K562 (cell line): ENCODE results near the gene AGTR1. TPM values are rescaled to one million over a fixed set of nuclear protein-coding genes. Genes with fewer than 3 reads are reported as not detected.

Experiments
- ATAC-seq: fragments of 200-7000 bp; cut with Tn5 transposase; 3 replicates; pipeline ENCODE4 v1.9.1; 2020; ENCODE audit warnings: moderate library complexity
- BruUV-seq: library from RNA; stranded (reverse); fragments of 400-500 nt; replicated peaks from 2 replicates; lab custom pipeline; 2021; lab: Mats Ljungman, UMichigan
- CTCF ChIA-PET: fragments of 300-600 bp; formaldehyde crosslinking; extraction: SDS; loops from one replicate; lab custom pipeline; 2021; ENCODE audit warnings: low intra/inter-chr PET ratio; lab: Yijun Ruan, JAX
- POLR2A ChIA-PET: fragments of 300-600, 350-650 bp; sonication (Branson Sonifier 250); formaldehyde crosslinking; extraction: SDS; loops from one replicate; lab custom pipeline; 2021; ENCODE audit warnings: antibody characterized with exemption, inconsistent platforms; lab: Yijun Ruan, JAX
- DNase-seq, 4 experiments: peaks; one replicate each; pipeline versions ENCODE4 v3.0.0 to v3.0.0-alpha.2; 2011 to 2018; ENCODE audit warnings: low spot score in 3 of 4, mixed read lengths in 3 of 4; ENCODE audit errors: extremely low read depth in 1 of 4
- FAIRE-seq: peaks from 2 replicates; lab custom pipeline; 2011; peaks lifted over from hg19 to GRCh38; lab: Jason Lieb, UNC
- H2AFZ ChIP-seq: 2 replicates; pipeline ENCODE4 v1.6.0; 2011; ENCODE audit warnings: low read depth, low read length, control low read depth, inconsistent platforms
- H3K27ac ChIP-seq: fragments of 200-600 bp; 3 replicates; pipeline ENCODE4 v1.8.0; 2011; ENCODE audit warnings: low read depth, mild to moderate bottlenecking, control low read depth, inconsistent platforms, low read length, moderate library complexity, mixed read lengths; ENCODE audit errors: extremely low read depth
- H3K27me3 ChIP-seq, 2 experiments: fragments of 300-600 bp in 1 of 2; 2 replicates in 1 of 2; 3 replicates in 1 of 2; pipeline versions ENCODE4 v1.6.0 to v1.8.0; 2011; ENCODE audit warnings: inconsistent platforms in 2 of 2, low read length in 2 of 2, mild to moderate bottlenecking in 1 of 2, mixed read lengths in 1 of 2, moderate library complexity in 1 of 2; ENCODE audit not compliant: control insufficient read depth in 2 of 2, insufficient read depth in 2 of 2
- H3K36me3 ChIP-seq: fragments of 300-600 bp; 3 replicates; pipeline ENCODE4 v1.8.0; 2011; ENCODE audit warnings: mild to moderate bottlenecking, low read length, inconsistent platforms; ENCODE audit not compliant: control insufficient read depth, insufficient read depth
- H3K4me1 ChIP-seq, 2 experiments: fragments of 200-600 bp in 1 of 2; replicated peaks in 1 of 2; 2 replicates in 1 of 2; 3 replicates in 1 of 2; pipeline versions ENCODE4 v1.5.1 to v1.8.0; 2011; ENCODE audit warnings: inconsistent platforms in 2 of 2, low read length in 2 of 2, mild to moderate bottlenecking in 1 of 2, mixed read lengths in 1 of 2, moderate library complexity in 1 of 2; ENCODE audit not compliant: control insufficient read depth in 2 of 2, insufficient read depth in 2 of 2
- H3K4me2 ChIP-seq: 2 replicates; pipeline ENCODE4 v1.6.1; 2011; ENCODE audit warnings: low read length, control low read depth, inconsistent platforms, mixed read lengths; ENCODE audit not compliant: insufficient read depth
- H3K4me3 ChIP-seq: fragments of 200-600 bp; sonication (generic), shearing (Covaris generic); 2 replicates; pipeline ENCODE4 v1.5.1; 2016; ENCODE audit warnings: control low read depth, inconsistent platforms
- H3K79me2 ChIP-seq: fragments of 200-600 bp; 3 replicates; pipeline ENCODE4 v1.8.0; 2011; ENCODE audit warnings: low read length, inconsistent platforms; ENCODE audit not compliant: control insufficient read depth, insufficient read depth
- H3K9ac ChIP-seq, 2 experiments: 2 replicates each; pipeline versions ENCODE4 v1.6.0 to v1.6.1; 2011; ENCODE audit warnings: low read depth in 2 of 2, low read length in 2 of 2, control low read depth in 1 of 2, inconsistent platforms in 1 of 2, mild to moderate bottlenecking in 1 of 2, mixed read lengths in 1 of 2; ENCODE audit not compliant: insufficient read depth in 1 of 2
- H3K9me1 ChIP-seq: one replicate; pipeline ENCODE4 v1.6.0; 2011; ENCODE audit warnings: inconsistent platforms, mild to moderate bottlenecking, low read length, moderate library complexity; ENCODE audit not compliant: control insufficient read depth, insufficient read depth
- H3K9me3 ChIP-seq: replicated peaks from 2 replicates; pipeline ENCODE4 v1.5.1; 2011; ENCODE audit warnings: low read depth, low read length, inconsistent platforms; ENCODE audit not compliant: control insufficient read depth, insufficient read depth
- H4K20me1 ChIP-seq: replicated peaks from 2 replicates; pipeline ENCODE4 v1.6.1; 2011; ENCODE audit warnings: low read length, inconsistent platforms, mixed read lengths; ENCODE audit not compliant: control insufficient read depth, insufficient read depth
- CREB5 ChIP-seq: fragments of 250-450 bp; sonication (Bioruptor Pico); IDR thresholded peaks from 2 replicates; pipeline ENCODE4 v1.5.0; 2020; ENCODE audit warnings: mild to moderate bottlenecking
- EWSR1 ChIP-seq: fragments of 450-650 bp; IDR thresholded peaks from 2 replicates; pipeline ENCODE4 v1.6.1; 2018; ENCODE audit warnings: borderline replicate concordance, mild to moderate bottlenecking, low read depth, moderate library complexity; ENCODE audit not compliant: partially characterized antibody
- IRF9 ChIP-seq: fragments of 450-650 bp; IDR thresholded peaks from 2 replicates; pipeline ENCODE4 v1.6.1; 2016; ENCODE audit warnings: missing biosample characterization, missing genetic modification characterization
- MCM3 ChIP-seq: fragments of 450-650 bp; IDR thresholded peaks from 2 replicates; pipeline ENCODE4 v1.6.1; 2016
- PYGO2 ChIP-seq: fragments of 450-650 bp; IDR thresholded peaks from 2 replicates; pipeline ENCODE4 v1.6.1; 2016; ENCODE audit warnings: mild to moderate bottlenecking, missing genetic modification characterization, moderate library complexity, missing compliant biosample characterization
- SMARCE1 ChIP-seq: fragments of 450-650 bp; IDR thresholded peaks from 2 replicates; pipeline ENCODE4 v1.7.1; 2016; ENCODE audit warnings: mild to moderate bottlenecking
- WHSC1 ChIP-seq: IDR thresholded peaks from one replicate; pipeline ENCODE4 v1.6.1; 2012; ENCODE audit warnings: low read length, control low read depth, inconsistent platforms
- ZFP1 ChIP-seq: fragments of 450-650 bp; formaldehyde crosslinking; IDR thresholded peaks from 2 replicates; pipeline ENCODE4 v1.4.0; 2020; ENCODE audit warnings: mild to moderate bottlenecking, mixed read lengths
- ZNF140 ChIP-seq: fragments of 250-450 bp; sonication (Bioruptor Pico); IDR thresholded peaks from 2 replicates; pipeline ENCODE4 v1.8.0; 2021; ENCODE audit warnings: moderate library complexity, mild to moderate bottlenecking, inconsistent platforms
- WGBS: fragments of 100-300 bp; shearing (Covaris generic); methylation state at CpG from one replicate; pipeline ENCODE4 v1.1.6; 2016; ENCODE audit warnings: low coverage, mixed read lengths; ENCODE audit not compliant: insufficient coverage; ENCODE audit errors: missing lambda C conversion rate; 5-methylcytosine and 5-hydroxymethylcytosine counted together
- in situ Hi-C: fragments of 300-500 bp; cut with MboI; formaldehyde crosslinking; loops from 4 replicates; pipeline ENCODE4 v1.15.0; 2018; ENCODE audit warnings: inconsistent platforms, mixed read lengths
- intact Hi-C: fragments of 100-400 bp; cut with micrococcal nuclease; formaldehyde crosslinking; loops from 2 replicates; pipeline ENCODE4 v1.14.2; 2022
- polyA plus RNA-seq, 8 experiments: library from polyadenylated mRNA; depleted of rRNA in 4 of 8; stranded (reverse) in 5 of 8; unstranded in 3 of 8; fragments of >200 nt; fragmentation: Nextera tagmentation in 2 of 8; fragmentation: Illumina TruSeq in 1 of 8; extraction: Ambion mirVana in 2 of 8; extraction: Trizol in 1 of 8; gene quantifications; 2 replicates each; pipeline versions ENCODE4 v1.2.1 to v1.2.3, GENCODE V29; 2011 to 2014; ENCODE audit warnings: inconsistent platforms in 1 of 8, missing spikeins in 1 of 8
- total RNA-seq, 7 experiments: library from RNA; depleted of rRNA in 6 of 7; stranded (reverse); fragments of >200 nt in 6 of 7; fragmentation: Illumina TruSeq in 2 of 7; extraction: Trizol in 2 of 7; gene quantifications; 2 replicates each; pipeline versions ENCODE4 v1.2.1 to v1.2.3, GENCODE V29; 2011 to 2021; ENCODE audit warnings: low replicate concordance in 1 of 7

Gene AGTR1
- total and polyA plus RNA-seq, 9 of the 15 experiments (the other 6 are each of a cell fraction or from before 2014, with no cell fraction given): not detected

- H3K4me1 ChIP-seq: no peaks in the 10 kb centered on the region
- TF ChIP-seq EWSR1: no peak
- TF ChIP-seq CREB5 (CRISPR knock-in tag): no peak
- no peak for TF ChIP-seq ZNF140
- no peak for TF ChIP-seq MCM3
- TF ChIP-seq WHSC1: no peak
- no peak for TF ChIP-seq SMARCE1
- no peak for TF ChIP-seq PYGO2
- TF ChIP-seq IRF9: no peak
- TF ChIP-seq ZFP1 (CRISPR knock-in tag): no peak
- H2AFZ ChIP-seq: no peak overlapping the region
- no peak overlapping the region for H3K27ac ChIP-seq
- peaks cover 2% of the 10 kb centered on the region; the same call in 1 of the 2 replicates for H3K9me3 ChIP-seq
- H3K4me2 ChIP-seq: no peak overlapping the region
- 0% methylated on average over 1 of the region's 1 CpG for WGBS
- H3K9ac ChIP-seq: no peak overlapping the region
- in situ Hi-C loops: no loop called here
- H4K20me1 ChIP-seq: no peaks in the 10 kb centered on the region
- intact Hi-C loops: no loop called here
- no peaks in the 10 kb centered on the region for H3K36me3 ChIP-seq
- ChIA-PET POLR2A (no interaction called here), CTCF (no interaction called here)
- no peak for DNase-seq
- H3K9me1 ChIP-seq: no peaks in the 10 kb centered on the region
- BruUV-seq: no TSS peak
- FAIRE-seq: no peak
- ATAC-seq: no peak
- H3K27me3 ChIP-seq: no peaks in the 10 kb centered on the region
- H3K79me2 ChIP-seq: no peaks in the 10 kb centered on the region
- no peak overlapping the region for H3K4me3 ChIP-seq
These were observed 94.2 kb downstream of the AGTR1 start for GRCh38 chr3:148791920-148792319.
